H9 (cell line): ENCODE results near the gene HLA-DQA1. TPM values are rescaled to one million over a fixed set of nuclear protein-coding genes. Genes with fewer than 3 reads are reported as not detected.

Source experiments
- DNase-seq: peaks from one replicate; pipeline ENCODE4 v3.0.0-alpha.2; 2017
- H2AFZ ChIP-seq: one replicate; pipeline ENCODE4 v1.6.1; 2013; ENCODE audit warnings: mild to moderate bottlenecking, low read length, control low read depth, moderate library complexity
- H2AK5ac ChIP-seq: 2 replicates; pipeline ENCODE4 v1.6.1; 2013; ENCODE audit warnings: low read length, control low read depth, mixed read lengths; ENCODE audit not compliant: insufficient read length
- H2BK120ac ChIP-seq: one replicate; pipeline ENCODE4 v1.6.1; 2013; ENCODE audit warnings: low read depth, mild to moderate bottlenecking, low read length, control low read depth, inconsistent platforms; ENCODE audit not compliant: poor library complexity, severe bottlenecking
- H2BK12ac ChIP-seq: 2 replicates; pipeline ENCODE4 v1.6.1; 2013; ENCODE audit warnings: low read length, control low read depth, mixed read lengths, low read depth; ENCODE audit not compliant: insufficient read length
- H2BK15ac ChIP-seq: 2 replicates; pipeline ENCODE4 v1.6.1; 2013; ENCODE audit warnings: low read depth, low read length, control low read depth
- H2BK20ac ChIP-seq: one replicate; pipeline ENCODE4 v1.6.1; 2013; ENCODE audit warnings: low read depth, mild to moderate bottlenecking, low read length, control low read depth, inconsistent platforms; ENCODE audit not compliant: poor library complexity, severe bottlenecking
- H2BK5ac ChIP-seq: 2 replicates; pipeline ENCODE4 v1.6.1; 2013; ENCODE audit warnings: low read length, control low read depth, mixed read lengths; ENCODE audit not compliant: insufficient read length
- H3K14ac ChIP-seq: 2 replicates; pipeline ENCODE4 v1.6.1; 2013; ENCODE audit warnings: low read length, control low read depth; ENCODE audit not compliant: insufficient read depth
- H3K18ac ChIP-seq: 2 replicates; pipeline ENCODE4 v1.6.1; 2013; ENCODE audit warnings: low read depth, mild to moderate bottlenecking, mixed read lengths, low read length, control low read depth; ENCODE audit not compliant: insufficient read length
- H3K23ac ChIP-seq: 2 replicates; pipeline ENCODE4 v1.6.1; 2013; ENCODE audit warnings: low read length, control low read depth, mixed read lengths, low read depth; ENCODE audit not compliant: insufficient read length
- H3K23me2 ChIP-seq: 2 replicates; pipeline ENCODE4 v1.6.1; 2013; ENCODE audit warnings: low read depth, mild to moderate bottlenecking, mixed read lengths, low read length, control low read depth; ENCODE audit not compliant: insufficient read length, poor library complexity, severe bottlenecking
- H3K27ac ChIP-seq: 2 replicates; pipeline ENCODE4 v1.5.1; 2013; ENCODE audit warnings: low read length, control low read depth, mixed read lengths, low read depth; ENCODE audit not compliant: insufficient read length
- H3K27me3 ChIP-seq: 2 replicates; pipeline ENCODE4 v1.6.1; 2013; ENCODE audit warnings: low read length, control low read depth, inconsistent platforms; ENCODE audit not compliant: insufficient read depth
- H3K4ac ChIP-seq: 2 replicates; pipeline ENCODE4 v1.6.1; 2013; ENCODE audit warnings: low read depth, mild to moderate bottlenecking, control low read depth, inconsistent platforms, low read length, moderate library complexity
- H3K4me1 ChIP-seq: 2 replicates; pipeline ENCODE4 v1.6.1; 2013; ENCODE audit warnings: low read length, control low read depth, inconsistent platforms; ENCODE audit not compliant: insufficient read depth
- H3K4me2 ChIP-seq: 2 replicates; pipeline ENCODE4 v1.6.1; 2013; ENCODE audit warnings: low read length, control low read depth, mixed read lengths; ENCODE audit not compliant: insufficient read length, insufficient read depth
- H3K56ac ChIP-seq: 2 replicates; pipeline ENCODE4 v1.6.1; 2013; ENCODE audit warnings: low read depth, mild to moderate bottlenecking, mixed read lengths, low read length, control low read depth; ENCODE audit not compliant: insufficient read length
- H3K79me1 ChIP-seq: 2 replicates; pipeline ENCODE4 v1.6.1; 2013; ENCODE audit warnings: low read depth, mild to moderate bottlenecking, moderate library complexity, low read length, control low read depth, inconsistent platforms; ENCODE audit not compliant: insufficient read depth, poor library complexity, severe bottlenecking
- H3K79me2 ChIP-seq: 2 replicates; pipeline ENCODE4 v1.6.1; 2013; ENCODE audit warnings: low read length, control low read depth, inconsistent platforms; ENCODE audit not compliant: insufficient read depth
- H3K9ac ChIP-seq: 2 replicates; pipeline ENCODE4 v1.6.1; 2013; ENCODE audit warnings: low read length, control low read depth, mixed read lengths; ENCODE audit not compliant: insufficient read length; ENCODE audit errors: extremely low read depth
- H3K9me3 ChIP-seq: one replicate; pipeline ENCODE4 v1.6.1; 2013; ENCODE audit warnings: low read depth, low read length, inconsistent platforms; ENCODE audit not compliant: control insufficient read depth
- H3T11ph ChIP-seq: one replicate; pipeline ENCODE4 v1.6.1; 2013; ENCODE audit warnings: mild to moderate bottlenecking, low read length, control low read depth, inconsistent platforms
- H4K20me1 ChIP-seq: one replicate; pipeline ENCODE4 v1.6.1; 2013; ENCODE audit not compliant: control insufficient read depth, insufficient read length, insufficient read depth
- H4K5ac ChIP-seq: 2 replicates; pipeline ENCODE4 v1.6.1; 2013; ENCODE audit warnings: low read depth, mild to moderate bottlenecking, mixed read lengths, low read length, control low read depth; ENCODE audit not compliant: insufficient read length
- H4K8ac ChIP-seq: replicated peaks from 2 replicates; pipeline ENCODE4 v1.6.1; 2013; ENCODE audit warnings: low read length, control low read depth, mixed read lengths, low read depth; ENCODE audit not compliant: insufficient read length
- H4K91ac ChIP-seq: 2 replicates; pipeline ENCODE4 v1.6.1; 2013; ENCODE audit warnings: low read depth, mild to moderate bottlenecking, moderate library complexity, mixed read lengths, low read length, control low read depth; ENCODE audit not compliant: insufficient read length
- H3K27ac Mint-ChIP-seq, 3 experiments: 2 replicates in 2 of 3; 3 replicates in 1 of 3; pipeline ENCODE4 v1.8.0; 2020 to 2021; ENCODE audit warnings: mixed read lengths in 3 of 3, mild to moderate bottlenecking in 1 of 3, moderate library complexity in 1 of 3
- H3K27me3 Mint-ChIP-seq: 2 replicates; pipeline ENCODE4 v1.8.0; 2021; ENCODE audit warnings: low read depth, mild to moderate bottlenecking, moderate library complexity, mixed read lengths
- H3K36me3 Mint-ChIP-seq, 3 experiments: 2 replicates in 2 of 3; 3 replicates in 1 of 3; pipeline ENCODE4 v1.8.0; 2020 to 2021; ENCODE audit warnings: low read depth in 3 of 3, mixed read lengths in 3 of 3; ENCODE audit not compliant: insufficient read depth in 1 of 3
- H3K4me1 Mint-ChIP-seq, 2 experiments: 2 replicates each; pipeline ENCODE4 v1.8.0; 2020; ENCODE audit warnings: mixed read lengths in 2 of 2
- H3K4me3 Mint-ChIP-seq, 2 experiments: 2 replicates in 1 of 2; 3 replicates in 1 of 2; pipeline ENCODE4 v1.8.0; 2020 to 2021; ENCODE audit warnings: mild to moderate bottlenecking in 2 of 2, mixed read lengths in 2 of 2, moderate library complexity in 1 of 2
- H3K9me3 Mint-ChIP-seq, 2 experiments: 2 replicates in 1 of 2; 3 replicates in 1 of 2; pipeline ENCODE4 v1.8.0; 2020; ENCODE audit warnings: mild to moderate bottlenecking in 2 of 2, mixed read lengths in 2 of 2, moderate library complexity in 1 of 2
- CTCF ChIP-seq: fragments of 200-600 bp; sonication (generic); conservative IDR thresholded peaks from 3 replicates; pipeline ENCODE4 v1.8.0; 2021; ENCODE audit warnings: antibody characterized with exemption, mild to moderate bottlenecking
- whole genome bisulfite sequencing: extraction: QIAGEN DNeasy Blood & Tissue Kit; methylation state at CpG from one replicate; pipeline ENCODE4 v1.1.7; 2013; ENCODE audit warnings: missing lambda C conversion rate, low lambda C conversion rate, mixed read lengths; ENCODE audit not compliant: insufficient read length; ENCODE audit errors: extremely low coverage; 5-methylcytosine and 5-hydroxymethylcytosine counted together
- total RNA-seq: library from RNA; stranded (reverse); gene quantifications from 2 replicates; pipeline ENCODE4 v1.2.1, GENCODE V29; 2021

The HLA-DQA1 gene
- total RNA-seq, 1 experiment from 2014 or later = 1.7 TPM

- H3K14ac ChIP-seq = no peak overlapping the region
- Mint-ChIP-seq H3K36me3 (peaks cover 0 to 9% (median 4%) of the 10 kb centered on the region in 3 experiments; a peak in 3 of 7 replicates), H3K27ac (peak overlapping the region in 1 of 3 experiments; percentile 67; a peak in 1 of 7 replicates), H3K9me3 (peaks cover 9% of the 10 kb centered on the region in 2 experiments; a peak in 3 of 5 replicates), H3K4me3 (no peak overlapping the region), H3K4me1 (no peaks in the 10 kb centered on the region), H3K27me3 (peaks cover 2% of the 10 kb centered on the region)
- H3K79me1 ChIP-seq = no peaks in the 10 kb centered on the region
- no peak for TF ChIP-seq CTCF
- no peak overlapping the region for H3K56ac ChIP-seq
- no peak for DNase-seq
- H2BK12ac ChIP-seq = no peak overlapping the region
- H3K27ac ChIP-seq = no peak overlapping the region
- H3T11ph ChIP-seq = no peak overlapping the region
- no peak overlapping the region for H2AFZ ChIP-seq
- H4K91ac ChIP-seq = no peak overlapping the region
- no peak overlapping the region for H3K9ac ChIP-seq
- WGBS = no CpG with 5 or more reads among the region's 4 CpGs
- no peak overlapping the region for H2BK120ac ChIP-seq
- H3K27me3 ChIP-seq = no peaks in the 10 kb centered on the region
- H3K4me1 ChIP-seq = no peaks in the 10 kb centered on the region
- H3K18ac ChIP-seq = no peak overlapping the region
- no peaks in the 10 kb centered on the region for H3K79me2 ChIP-seq
- H4K8ac ChIP-seq = no peak overlapping the region
- H2BK20ac ChIP-seq = no peak overlapping the region
- H2BK5ac ChIP-seq = no peak overlapping the region
- no peak overlapping the region for H2AK5ac ChIP-seq
- H4K20me1 ChIP-seq = no peaks in the 10 kb centered on the region
- H3K23me2 ChIP-seq = no peaks in the 10 kb centered on the region
- H3K23ac ChIP-seq = no peak overlapping the region
- H3K9me3 ChIP-seq = no peaks in the 10 kb centered on the region
- no peak overlapping the region for H4K5ac ChIP-seq
- H3K4ac ChIP-seq = no peak overlapping the region
- H2BK15ac ChIP-seq = no peak overlapping the region
- H3K4me2 ChIP-seq = no peak overlapping the region
Observed at GRCh38 chr6:32679492-32679891, 42.3 kb downstream of the HLA-DQA1 start.
